GM18858 (cell line): ENCODE measurements around the gene BSG.
"Not testable (repeated sequence)": the region's sequence is repeated elsewhere in the genome, so short reads cannot be mapped to it uniquely, and the experiment has no call there.

Experiments used
- ATAC-seq: cut with Tn5 transposase; IDR thresholded peaks from one replicate; pipeline ENCODE4 v1.9.1; 2021; ENCODE audit not compliant: unreplicated experiment

Gene BSG

DNA sequence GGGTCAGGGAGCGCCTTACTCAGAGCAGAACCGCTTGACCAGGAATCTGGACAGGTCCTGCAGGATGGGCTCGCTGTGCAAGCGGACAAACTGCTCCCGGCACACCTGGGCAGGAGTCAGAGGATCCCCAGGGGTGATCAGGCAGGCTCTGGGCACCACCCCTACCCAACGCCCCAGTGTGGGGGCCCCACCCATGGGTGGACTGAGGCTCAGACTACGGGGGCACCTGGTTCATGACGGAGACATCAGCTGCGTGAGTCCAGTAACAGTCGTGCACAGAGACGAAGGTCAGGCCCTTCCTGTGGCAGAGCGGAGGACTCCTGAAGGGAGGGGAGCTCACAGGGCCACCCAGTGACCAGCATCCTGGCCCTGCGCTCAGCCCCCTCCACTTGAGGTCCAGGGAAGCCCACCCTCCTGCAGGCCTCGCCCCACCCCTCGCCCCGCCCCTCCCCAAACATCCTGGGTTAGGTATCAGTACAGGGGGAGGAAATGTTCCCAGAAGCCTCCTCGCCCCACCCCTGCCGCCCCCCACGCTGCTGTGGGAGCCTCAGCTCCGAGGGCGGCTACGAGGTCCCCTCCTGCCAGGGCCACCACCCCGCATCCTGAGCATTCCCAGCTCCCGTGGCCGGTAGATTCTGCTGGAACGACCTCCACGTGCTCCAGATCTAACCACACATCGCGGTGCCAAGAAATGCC is 45.3 kb downstream of the BSG start:
- no peak for ATAC-seq

DNA sequence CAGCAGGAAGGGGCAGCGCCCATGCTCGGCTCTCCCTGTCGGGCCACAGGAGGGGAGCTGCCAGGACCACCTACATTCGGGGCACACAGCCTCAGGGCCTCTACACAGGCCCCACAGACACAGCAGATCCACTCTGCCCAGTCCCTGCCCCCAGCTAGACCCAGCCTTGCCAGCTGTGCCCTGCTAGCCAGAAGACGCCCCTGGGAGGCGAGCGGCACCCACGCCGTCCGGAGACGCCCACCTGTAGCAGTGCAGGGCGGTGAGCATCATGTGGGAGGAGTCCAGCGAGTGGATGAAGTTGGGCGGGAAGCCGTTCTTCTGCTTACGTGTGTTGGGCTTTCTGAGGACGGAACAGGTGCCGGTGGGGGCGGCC is 45.8 kb downstream of the BSG start:
- ATAC-seq, result no peak

DNA sequence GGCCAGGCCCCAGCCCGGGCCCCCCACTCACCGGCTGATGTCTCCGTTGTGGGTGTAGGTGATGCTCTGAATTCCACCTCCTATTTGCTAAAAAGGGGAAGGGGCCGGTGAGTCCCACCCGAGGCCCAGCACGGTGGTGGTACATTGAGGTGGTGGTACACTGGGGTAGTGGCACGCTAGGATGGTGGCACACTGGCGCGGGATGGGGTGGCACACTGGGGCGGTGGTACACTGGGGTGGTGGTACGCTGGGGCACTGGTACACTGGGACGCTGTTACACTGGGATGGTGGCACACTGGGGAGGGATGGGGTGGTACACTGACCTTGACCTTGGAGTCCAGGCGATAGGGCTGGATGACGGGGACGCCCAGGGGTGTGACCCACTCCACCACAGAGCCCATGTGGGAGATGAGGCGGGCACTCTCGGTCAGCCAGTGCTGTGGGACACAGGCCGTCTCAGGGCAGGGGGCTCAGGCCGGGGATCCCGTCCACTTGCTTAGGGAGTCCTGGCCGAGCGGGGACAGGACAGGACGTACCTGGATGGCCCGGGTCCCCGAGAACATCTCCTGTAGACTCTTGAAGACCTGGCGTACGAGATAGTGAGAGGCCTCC is 46.4 kb downstream of the BSG start:
- ATAC-seq, result no peak

DNA sequence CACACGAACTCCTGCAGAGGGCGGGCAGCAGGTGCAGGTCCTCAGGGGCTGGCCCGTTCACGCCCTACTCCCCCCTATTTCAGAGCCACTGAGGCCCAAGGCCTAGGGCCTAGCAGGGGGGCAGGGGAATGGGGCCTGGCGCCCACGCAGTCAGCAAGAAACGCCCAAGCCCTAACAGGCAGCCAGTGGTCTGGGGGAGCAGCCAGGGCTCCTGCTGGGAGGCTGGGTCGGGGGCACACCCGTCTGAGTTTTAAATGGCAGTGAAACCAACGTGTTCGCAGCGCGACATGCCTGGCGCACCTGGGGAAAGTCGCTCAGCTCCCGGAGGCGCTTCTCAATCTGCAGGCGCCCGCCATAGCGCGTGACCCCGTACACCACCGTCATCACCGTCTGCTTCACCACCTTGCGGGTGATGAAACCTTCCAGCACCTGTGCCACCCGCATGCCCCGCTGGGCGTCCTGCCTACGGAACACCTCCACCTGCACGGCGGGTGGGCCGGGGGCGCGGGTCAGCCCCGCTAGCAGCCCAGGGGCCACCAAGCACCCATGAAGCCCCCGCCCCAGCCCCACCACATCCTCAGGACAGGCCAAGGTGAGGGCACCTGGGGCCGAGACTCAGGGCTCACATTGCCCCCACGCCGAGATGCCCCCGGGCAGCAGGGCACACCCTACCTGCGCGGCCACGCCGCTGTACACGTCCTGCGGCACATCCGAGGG is 47.0 kb downstream of the BSG start:
- ATAC-seq, result no peak

DNA sequence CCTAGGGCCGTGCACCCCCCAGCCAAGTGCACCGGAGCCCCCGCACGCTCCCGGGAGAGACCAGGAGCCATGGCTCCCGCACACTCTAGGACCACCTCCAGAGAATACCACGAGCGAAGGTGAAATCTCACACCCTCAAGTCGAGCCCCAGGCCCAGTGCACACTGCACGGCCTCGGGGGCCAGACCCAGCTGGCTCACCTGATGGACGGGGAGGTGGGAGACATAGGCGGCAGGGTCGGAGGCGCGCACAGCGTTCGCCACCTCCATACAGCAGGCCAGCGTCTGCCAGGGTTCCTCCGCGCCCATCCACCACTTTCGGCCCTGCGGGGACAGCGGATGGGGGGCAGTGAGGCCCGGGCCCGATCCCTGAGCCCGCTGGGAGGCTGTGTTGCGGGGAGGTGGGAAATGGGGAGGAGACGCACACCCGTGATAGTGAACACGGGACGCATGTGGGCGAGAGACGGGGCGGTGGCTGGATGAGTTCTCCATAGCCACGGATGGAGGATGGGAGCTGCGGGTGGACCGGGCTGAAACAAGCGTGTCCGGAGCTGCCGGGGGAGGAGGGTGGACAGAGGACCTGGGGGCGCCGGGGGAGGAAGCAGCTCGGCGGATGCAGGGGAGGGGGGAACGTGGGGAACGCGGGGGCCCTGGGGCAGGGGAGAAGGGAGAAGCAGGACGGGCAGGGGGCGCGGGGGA is 47.9 kb downstream of the BSG start:
- ATAC-seq, result no peak

DNA sequence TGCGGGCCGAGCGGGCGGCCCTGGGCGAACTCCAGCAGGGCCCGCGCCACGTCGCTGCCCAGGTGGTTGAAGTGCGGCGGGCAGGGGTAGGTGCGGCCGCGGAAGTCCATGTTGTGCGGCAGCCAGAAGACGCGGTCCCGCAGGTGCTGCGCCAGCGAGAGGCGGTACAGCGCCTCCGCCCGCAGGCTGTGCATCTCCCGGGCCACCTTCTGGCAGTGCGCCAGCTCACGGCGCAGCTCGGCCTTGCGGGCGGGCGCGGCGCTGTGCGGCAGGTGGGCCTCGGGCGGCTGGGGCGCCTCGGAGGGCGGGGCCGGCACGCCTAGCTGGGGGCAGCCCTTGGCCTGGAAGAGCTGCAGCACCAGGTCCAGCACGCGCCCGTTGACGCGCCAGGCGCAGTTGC is 48.8 kb downstream of the BSG start:
- not testable (repeated sequence) for ATAC-seq

DNA sequence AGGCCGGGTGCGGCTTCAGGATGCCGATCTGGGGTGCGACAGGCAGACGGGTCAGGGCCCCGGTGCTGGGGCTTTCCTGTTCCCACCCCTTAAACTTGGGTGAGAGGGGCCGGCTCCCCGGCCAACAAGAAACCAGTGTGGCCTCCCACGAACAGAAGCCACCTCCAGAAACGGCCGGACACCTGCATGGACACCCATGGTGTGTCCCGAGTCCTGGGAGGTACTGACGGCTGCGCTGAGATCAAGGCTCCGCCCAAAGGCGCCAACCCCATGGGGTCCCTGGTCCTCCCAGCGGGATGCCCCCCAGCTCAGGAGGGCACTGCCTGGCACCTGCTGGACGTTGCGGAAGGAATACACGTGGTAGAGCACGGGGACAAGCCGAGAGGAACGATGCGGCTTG is 49.4 kb downstream of the BSG start:
- no peak for ATAC-seq

DNA sequence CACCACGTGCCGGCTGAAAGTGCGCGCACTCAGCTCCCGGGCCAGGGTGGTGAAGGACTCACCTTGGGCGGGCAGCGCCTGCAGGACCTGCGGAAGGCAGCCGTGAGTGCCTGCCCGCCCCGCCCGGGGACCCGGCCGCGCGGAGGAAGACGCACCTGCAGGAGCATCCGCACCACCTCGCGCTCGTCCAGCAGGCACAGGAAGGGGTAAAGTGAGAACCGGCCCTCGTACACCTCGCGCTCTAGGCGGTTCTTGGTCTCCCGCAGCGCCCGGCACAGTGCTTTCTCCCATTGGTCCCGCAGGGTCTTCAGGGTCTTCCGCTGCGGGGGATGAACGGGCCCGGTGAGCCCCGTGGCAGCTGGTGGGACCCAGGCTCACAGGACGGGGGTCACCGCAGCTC is 50.3 kb downstream of the BSG start:
- ATAC-seq, result no peak

DNA sequence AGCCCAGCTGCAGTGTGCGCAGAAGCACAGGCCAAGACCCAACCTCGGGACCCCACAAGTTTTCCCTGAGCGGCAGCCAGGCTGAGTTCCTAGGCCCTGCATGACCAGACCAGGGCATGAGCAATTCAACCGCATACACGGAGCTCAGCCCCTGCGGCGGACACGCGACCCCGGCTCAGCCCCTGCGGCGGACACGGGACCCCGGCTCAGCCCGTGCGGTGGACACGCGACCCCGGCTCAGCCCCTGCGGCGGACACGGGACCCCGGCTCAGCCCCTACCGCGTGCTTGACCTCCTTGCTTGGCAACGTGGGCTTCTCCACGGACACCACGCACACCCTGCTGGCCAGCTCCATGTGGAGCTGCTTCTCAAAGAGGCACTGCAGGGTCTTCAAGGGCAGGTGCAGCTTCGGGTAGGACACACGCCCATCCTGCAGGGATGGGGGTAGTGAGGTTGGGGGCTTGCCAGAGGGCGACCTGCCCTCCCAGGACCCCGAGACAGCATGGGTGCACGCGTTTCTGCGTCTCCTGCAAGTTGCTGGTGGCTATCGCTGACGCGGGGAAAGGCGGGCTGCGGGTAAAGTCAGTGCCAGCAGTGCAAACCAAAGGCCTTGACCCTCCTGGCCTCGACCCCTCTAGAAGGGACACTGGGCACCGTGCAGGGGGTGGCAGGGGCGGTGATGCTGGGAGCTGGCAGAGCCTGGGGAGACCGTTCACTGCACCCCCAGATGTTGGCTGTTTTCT is 51.0 kb downstream of the BSG start:
- no peak for ATAC-seq

DNA sequence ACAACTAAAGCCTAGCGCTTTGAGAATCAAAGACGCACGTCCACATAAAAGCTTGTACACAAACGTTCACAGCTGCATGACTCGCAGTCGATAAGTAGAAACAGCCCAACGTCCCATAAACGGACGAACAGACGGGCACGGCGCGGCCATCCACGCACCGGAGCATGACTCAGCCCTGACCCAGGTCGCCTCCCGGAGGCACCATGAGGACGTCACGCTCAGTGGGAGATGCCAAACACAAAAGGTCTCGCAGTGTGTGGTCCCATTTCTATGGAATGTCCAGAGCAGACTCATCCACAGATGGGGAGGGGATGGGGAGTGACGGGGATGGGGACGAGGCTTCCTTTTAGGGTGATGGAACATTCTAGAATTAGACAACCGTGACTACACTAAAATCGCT is 51.6 kb downstream of the BSG start:
- no peak for ATAC-seq

DNA sequence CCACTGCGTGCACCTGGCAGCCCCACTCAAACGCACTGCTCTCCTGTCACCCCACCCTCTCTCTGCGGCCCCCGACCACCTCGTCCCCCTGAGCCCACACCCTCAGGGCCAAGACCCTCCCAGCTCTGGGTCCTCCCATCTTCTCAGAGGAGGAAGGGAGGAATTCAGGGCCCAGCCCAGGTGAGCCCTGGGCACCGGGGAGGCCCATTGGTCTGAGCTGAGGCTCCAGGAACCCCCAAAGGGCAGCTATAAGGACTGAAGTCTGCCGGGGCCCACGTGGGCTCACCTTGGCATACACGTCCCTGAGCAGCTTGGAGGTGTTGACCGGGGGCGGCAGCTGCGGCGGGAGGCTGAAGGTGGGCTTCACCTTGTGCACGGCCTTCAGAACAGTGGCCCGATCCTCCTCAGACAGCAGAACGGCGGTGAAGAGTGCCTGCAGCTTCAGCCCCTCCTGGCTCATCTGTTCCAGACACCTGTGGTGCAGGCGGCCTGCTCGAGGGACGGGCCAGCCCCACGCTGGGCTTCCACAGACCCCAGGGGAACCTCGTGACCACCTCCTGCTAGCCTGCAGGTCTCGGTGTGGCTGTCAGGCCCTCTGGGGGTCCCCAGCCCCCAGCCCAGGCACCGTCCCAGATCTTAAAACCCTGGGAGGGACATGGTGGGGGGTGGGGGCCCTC is 52.2 kb downstream of the BSG start:
- no peak for ATAC-seq

DNA sequence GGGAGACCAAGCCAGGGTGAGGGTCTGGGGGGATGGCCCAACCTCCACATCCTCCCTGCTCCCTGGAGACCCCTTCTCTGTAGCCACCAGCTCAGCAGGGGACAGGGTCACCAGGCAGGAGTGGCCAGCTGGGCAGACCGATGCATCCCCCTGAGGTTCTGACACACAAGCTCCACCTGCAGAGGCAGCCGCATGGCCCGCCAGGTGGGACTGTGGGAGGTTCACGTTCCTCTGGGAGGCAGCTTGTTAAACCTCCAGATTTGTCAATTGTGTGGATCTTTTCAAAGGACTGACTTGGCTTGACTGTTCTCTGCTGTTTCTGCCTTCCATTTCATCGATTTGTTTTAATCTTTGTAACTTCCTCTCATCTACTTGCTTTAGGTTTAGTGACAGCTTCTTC is 52.9 kb downstream of the BSG start:
- ATAC-seq, result no peak

DNA sequence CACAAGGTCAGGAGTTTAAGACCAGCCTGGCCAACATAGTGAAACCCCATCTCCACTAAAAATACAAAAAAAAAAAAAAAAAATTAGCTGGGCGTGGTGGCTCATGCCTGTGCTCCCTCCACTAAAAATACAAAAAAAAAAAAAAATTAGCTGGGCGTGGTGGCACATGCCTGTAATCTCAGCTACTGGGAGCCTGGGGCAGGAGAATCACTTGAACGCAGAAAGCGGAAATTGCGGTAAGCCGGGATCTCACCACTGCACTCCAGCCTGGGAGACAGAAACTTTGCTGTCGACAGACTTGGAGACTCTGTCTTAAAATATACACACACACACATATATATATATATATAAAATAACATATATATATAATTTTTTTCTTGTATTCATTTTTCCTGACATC is 54.2 kb downstream of the BSG start:
- ATAC-seq, result not testable (repeated sequence)

DNA sequence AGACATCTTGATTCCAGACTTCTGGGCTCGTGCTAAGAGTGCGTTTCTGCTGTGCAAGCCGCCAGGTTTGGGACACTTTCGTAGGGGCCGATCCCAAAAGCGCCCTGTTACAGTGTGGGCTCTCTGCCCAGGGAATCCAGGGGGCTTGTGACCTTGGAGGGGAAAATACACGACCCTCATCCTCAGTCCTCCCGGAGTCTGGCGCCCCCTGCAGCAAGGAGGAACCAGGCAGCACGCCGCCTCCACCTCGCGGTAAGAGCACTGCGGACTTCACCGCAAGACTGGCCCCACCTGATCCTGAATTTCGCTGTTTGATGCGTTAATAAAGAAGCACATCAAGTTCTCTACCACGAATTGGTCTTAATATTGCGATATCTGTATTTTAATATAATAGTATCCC is 55.8 kb downstream of the BSG start:
- no peak for ATAC-seq

DNA sequence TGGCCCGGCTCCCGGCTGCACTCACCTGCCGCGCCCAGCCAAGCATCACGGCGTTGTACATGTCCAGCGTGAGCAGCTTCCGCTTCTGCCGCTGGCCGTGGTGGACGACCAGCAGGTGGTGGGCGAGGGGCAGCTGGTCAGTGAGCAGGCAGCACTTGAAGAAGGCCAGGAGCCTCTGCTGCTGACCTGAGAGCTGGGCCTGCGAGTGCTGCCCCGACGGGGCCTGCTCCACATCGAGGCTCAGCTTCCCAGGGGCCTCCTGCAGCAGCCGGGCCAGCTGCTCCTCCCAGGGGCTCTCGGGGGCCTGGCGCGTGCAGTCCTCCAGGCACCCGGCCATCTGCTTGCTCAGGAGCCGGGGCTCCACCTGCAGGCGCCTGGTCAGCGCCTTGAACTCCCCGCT is 57.1 kb downstream of the BSG start:
- ATAC-seq, result not testable (repeated sequence)

DNA sequence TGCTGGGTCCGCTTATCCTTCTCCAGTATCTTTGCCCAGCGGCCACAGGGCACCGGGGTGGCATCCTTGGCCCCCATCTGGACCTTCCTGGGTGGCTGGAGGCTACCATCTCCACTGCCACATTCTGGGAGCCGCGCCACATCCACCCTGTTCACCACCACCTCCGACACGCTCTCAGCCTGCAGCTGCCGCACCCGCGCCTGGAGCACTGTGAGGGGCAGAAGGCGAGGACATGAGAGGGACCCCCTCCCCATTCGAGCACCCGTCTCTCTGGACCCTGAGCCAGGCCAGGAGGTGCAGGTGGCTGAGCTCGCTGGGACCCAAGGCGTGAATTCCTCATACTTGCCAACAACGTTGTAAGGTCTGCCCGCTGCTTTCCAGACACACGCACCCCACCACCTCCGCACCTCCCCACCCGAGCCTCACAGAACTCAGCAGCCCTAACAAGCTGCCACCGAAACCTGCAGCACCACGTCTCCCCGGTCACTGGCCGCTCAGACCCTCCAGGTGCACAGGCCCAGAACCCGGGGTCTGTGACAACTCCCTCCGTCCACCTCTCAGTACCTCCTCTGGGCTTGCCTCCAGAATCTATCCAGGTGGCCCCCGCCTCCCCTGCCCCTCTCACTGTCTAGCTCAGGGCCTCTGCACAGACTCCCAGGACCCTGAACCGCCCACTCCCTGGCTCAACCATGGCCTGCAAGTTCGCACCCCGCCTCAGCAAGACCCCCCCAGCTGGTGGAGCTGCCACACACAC is 57.7 kb downstream of the BSG start:
- ATAC-seq, result no peak

DNA sequence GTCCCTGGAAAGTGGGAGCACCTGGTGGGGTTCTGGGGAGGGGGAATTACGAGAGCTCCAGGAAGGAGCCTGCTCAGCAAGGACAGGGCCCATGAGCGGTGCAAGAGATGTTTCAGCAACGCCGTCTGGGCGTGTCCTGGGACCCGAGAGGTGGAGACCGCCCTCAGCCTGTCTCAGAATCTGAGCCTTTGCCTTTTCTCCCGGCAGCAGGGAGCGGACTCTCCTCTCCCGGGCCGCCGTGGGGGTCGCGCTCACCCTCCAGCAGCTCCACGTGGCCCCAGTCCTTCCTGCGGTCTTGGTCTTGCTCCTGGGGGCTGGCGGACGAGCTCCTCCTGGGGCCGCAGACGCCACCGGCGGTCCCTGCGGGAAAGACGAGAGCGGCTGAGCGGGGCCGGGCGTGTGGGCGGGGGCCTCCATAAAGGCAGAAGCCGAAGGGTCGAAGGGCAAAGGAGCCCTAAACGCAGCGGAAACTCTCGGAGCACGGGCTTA is 60.2 kb downstream of the BSG start:
- no peak for ATAC-seq
